IMR-90 (cell line): ENCODE data around the gene SRRD. TPM values are rescaled to one million over a fixed set of nuclear protein-coding genes. Genes with fewer than 3 reads are reported as not detected.
A peak's percentile ranks its signal among the peaks of the same experiment; 100 is the strongest.

Experiments used
- ATAC-seq: fragments of 200-7000 bp; cut with Tn5 transposase; 2 replicates; pipeline ENCODE4 v1.9.1; 2020; ENCODE audit warnings: low read depth, mild to moderate bottlenecking, moderate library complexity
- BruUV-seq: library from RNA; stranded (reverse); fragments of 400-500 nt; replicated peaks from 2 replicates; lab custom pipeline; 2021; lab: Mats Ljungman, UMichigan
- CTCF ChIA-PET: fragments of 300-600 bp; formaldehyde crosslinking; extraction: SDS; loops from one replicate; lab custom pipeline; 2021; ENCODE audit warnings: antibody characterized with exemption; lab: Yijun Ruan, JAX
- POLR2A ChIA-PET: fragments of 300-600 bp; sonication (Branson Sonifier 250); formaldehyde crosslinking; loops from one replicate; lab custom pipeline; 2022; ENCODE audit warnings: antibody characterized with exemption; ENCODE audit not compliant: unreplicated experiment; lab: Charles Lee
- DNase-seq: peaks from one replicate; pipeline ENCODE4 v3.0.0; 2013
- H2AFZ ChIP-seq: replicated peaks from 2 replicates; pipeline ENCODE3; 2013; ENCODE audit warnings: low read length, mild to moderate bottlenecking; ENCODE audit not compliant: poor library complexity
- H2AK5ac ChIP-seq: 2 replicates; pipeline ENCODE4 v1.6.1; 2013; ENCODE audit warnings: low read depth, low read length, inconsistent platforms
- H2AK9ac ChIP-seq: replicated peaks from 2 replicates; pipeline ENCODE3; 2013; ENCODE audit warnings: mild to moderate bottlenecking, low read depth, low read length, moderate library complexity; ENCODE audit not compliant: poor library complexity
- H2BK120ac ChIP-seq: 2 replicates; pipeline ENCODE4 v1.6.1; 2013; ENCODE audit warnings: low read depth, low read length, inconsistent platforms
- H2BK15ac ChIP-seq: 3 replicates; pipeline ENCODE4 v1.6.1; 2013; ENCODE audit warnings: low read depth, low read length, inconsistent platforms
- H2BK20ac ChIP-seq: 2 replicates; pipeline ENCODE4 v1.6.1; 2013; ENCODE audit warnings: low read depth, mild to moderate bottlenecking, inconsistent platforms, low read length, moderate library complexity
- H2BK5ac ChIP-seq: 2 replicates; pipeline ENCODE4 v1.6.1; 2013; ENCODE audit warnings: mild to moderate bottlenecking, low read depth, low read length, inconsistent platforms; ENCODE audit not compliant: poor library complexity, severe bottlenecking
- H3K14ac ChIP-seq: replicated peaks from 2 replicates; pipeline ENCODE4 v1.6.1; 2013; ENCODE audit warnings: low read depth, low read length, inconsistent platforms
- H3K18ac ChIP-seq: 2 replicates; pipeline ENCODE4 v1.6.1; 2013; ENCODE audit warnings: low read depth, low read length, control low read depth
- H3K23ac ChIP-seq: 2 replicates; pipeline ENCODE4 v1.6.1; 2013; ENCODE audit warnings: low read depth, low read length, inconsistent platforms
- H3K27ac ChIP-seq: 2 replicates; pipeline ENCODE4 v1.5.1; 2013; ENCODE audit warnings: mild to moderate bottlenecking, control low read depth, low read length; ENCODE audit not compliant: insufficient read depth
- H3K27me3 ChIP-seq: 2 replicates; pipeline ENCODE4 v1.6.1; 2013; ENCODE audit warnings: low read length; ENCODE audit not compliant: control insufficient read depth, insufficient read depth
- H3K36me3 ChIP-seq: 2 replicates; pipeline ENCODE4 v1.6.1; 2013; ENCODE audit warnings: low read length, mixed read lengths; ENCODE audit not compliant: control insufficient read depth, insufficient read depth
- H3K4ac ChIP-seq: 2 replicates; pipeline ENCODE4 v1.6.1; 2013; ENCODE audit warnings: low read depth, low read length, inconsistent platforms
- H3K4me1 ChIP-seq: 2 replicates; pipeline ENCODE4 v1.6.1; 2013; ENCODE audit warnings: low read length, mixed read lengths; ENCODE audit not compliant: control insufficient read depth, insufficient read depth
- H3K4me2 ChIP-seq: 2 replicates; pipeline ENCODE4 v1.6.1; 2013; ENCODE audit warnings: low read depth, mild to moderate bottlenecking, control low read depth, low read length, moderate library complexity
- H3K4me3 ChIP-seq: 2 replicates; pipeline ENCODE4 v1.5.1; 2013; ENCODE audit warnings: low read depth, mild to moderate bottlenecking, control low read depth, low read length, moderate library complexity; ENCODE audit not compliant: insufficient read depth
- H3K56ac ChIP-seq: 2 replicates; pipeline ENCODE4 v1.6.1; 2013; ENCODE audit warnings: low read length, inconsistent platforms; ENCODE audit not compliant: insufficient read depth; ENCODE audit errors: extremely low read depth
- H3K79me1 ChIP-seq, 2 experiments: 2 replicates each; pipeline ENCODE4 v1.6.1; 2013; ENCODE audit warnings: low read length in 2 of 2, inconsistent platforms in 1 of 2, low read depth in 1 of 2
- H3K9ac ChIP-seq: 2 replicates; pipeline ENCODE4 v1.6.1; 2013; ENCODE audit warnings: low read depth, low read length, control low read depth
- H3K9me1 ChIP-seq: 2 replicates; pipeline ENCODE4 v1.6.1; 2013; ENCODE audit warnings: low read length, inconsistent platforms; ENCODE audit not compliant: insufficient read depth
- H3K9me3 ChIP-seq: 2 replicates; pipeline ENCODE4 v1.6.1; 2013; ENCODE audit warnings: low read length; ENCODE audit not compliant: control insufficient read depth, insufficient read depth
- H4K20me1 ChIP-seq: 2 replicates; pipeline ENCODE4 v1.6.1; 2013; ENCODE audit warnings: low read length, inconsistent platforms; ENCODE audit not compliant: insufficient read depth
- H4K5ac ChIP-seq: 2 replicates; pipeline ENCODE4 v1.6.1; 2013; ENCODE audit warnings: mild to moderate bottlenecking, low read depth, low read length, control low read depth
- H4K8ac ChIP-seq, 2 experiments: 2 replicates each; pipeline ENCODE4 v1.6.1; 2013; ENCODE audit warnings: low read depth in 2 of 2, low read length in 2 of 2, control low read depth in 1 of 2, inconsistent platforms in 1 of 2
- H4K91ac ChIP-seq: 2 replicates; pipeline ENCODE4 v1.6.1; 2013; ENCODE audit warnings: low read depth, low read length, inconsistent platforms; ENCODE audit not compliant: insufficient read depth
- FOS ChIP-seq: fragments of 150-350 bp; IDR thresholded peaks from 2 replicates; pipeline ENCODE4 v1.6.1; 2016; ENCODE audit warnings: low read depth, low read length
- NFE2L2 ChIP-seq: fragments of 150-350 bp; IDR thresholded peaks from 2 replicates; pipeline ENCODE4 v1.6.1; 2016; ENCODE audit warnings: low read depth, mild to moderate bottlenecking, low read length
- POLR2A ChIP-seq: IDR thresholded peaks from 2 replicates; pipeline ENCODE4 v1.6.1; 2012; ENCODE audit warnings: mild to moderate bottlenecking, low read depth, low read length
- RFX5 ChIP-seq: IDR thresholded peaks from 2 replicates; pipeline ENCODE4 v1.8.0; 2012; ENCODE audit warnings: low read depth, mild to moderate bottlenecking, low read length, moderate library complexity
- WGBS, 2 experiments: methylation state at CpG; one replicate each; pipeline versions ENCODE4 v1.1.5 to v1.1.7; 2013; ENCODE audit warnings: missing lambda C conversion rate in 2 of 2; ENCODE audit not compliant: insufficient read length in 1 of 2; ENCODE audit errors: extremely low coverage in 2 of 2; 5-methylcytosine and 5-hydroxymethylcytosine counted together
- dilution Hi-C: fragments of 300-500 bp; cut with HindIII; formaldehyde crosslinking; loops from one replicate; pipeline ENCODE4 v1.14.3; 2018; ENCODE audit warnings: low sequenced_read_pairs; ENCODE audit not compliant: unreplicated experiment
- in situ Hi-C: fragments of 300-500 bp; cut with MboI; formaldehyde crosslinking; loops from 3 replicates; pipeline ENCODE4 v1.14.3; 2019; ENCODE audit warnings: low sequenced_read_pairs, inconsistent platforms, mixed read lengths
- intact Hi-C: fragments of 100-400 bp; cut with micrococcal nuclease; formaldehyde crosslinking; loops from 2 replicates; pipeline ENCODE4 v1.10.0; 2022
- polyA plus RNA-seq, 3 experiments: library from polyadenylated mRNA; depleted of rRNA; stranded (reverse); fragments of >200 nt; gene quantifications; 2 replicates each; pipeline ENCODE4 v1.2.3, GENCODE V29; 2012; ENCODE audit warnings: low replicate concordance in 1 of 3
- total RNA-seq: library from RNA; depleted of rRNA; stranded (reverse); fragments of >200 nt; gene quantifications from 2 replicates; pipeline ENCODE4 v1.2.3, GENCODE V29; 2012

SRRD gene
- total and polyA plus RNA-seq, 2 of the 4 experiments (the other 2 are of a cell fraction), result 18.3 to 24.0 TPM

- H3K27me3 ChIP-seq, result no peaks in the 10 kb centered on the region
- H3K4ac ChIP-seq, result no peak overlapping the region
- H3K9ac ChIP-seq, result no peak overlapping the region
- H2AK9ac ChIP-seq, result no peak overlapping the region
- H4K5ac ChIP-seq, result no peak overlapping the region
- no peak overlapping the region for H3K4me3 ChIP-seq
- no peak overlapping the region for H2BK20ac ChIP-seq
- intact Hi-C loops, result no loop called here
- H3K18ac ChIP-seq, result no peak overlapping the region
- peak; percentile 83 for DNase-seq
- no peak overlapping the region for H4K8ac ChIP-seq
- WGBS, 2 experiments, result no CpG with 5 or more reads among the region's 5 CpGs
- peaks cover 0 to 4% of the 10 kb centered on the region in 2 experiments; a peak in 1 of 4 replicates for H3K79me1 ChIP-seq
- no peak overlapping the region for H3K27ac ChIP-seq
- in situ Hi-C loops, result no loop called here
- H3K56ac ChIP-seq, result no peak overlapping the region
- H2BK120ac ChIP-seq, result no peak overlapping the region
- H3K14ac ChIP-seq, result no peak overlapping the region
- no peak overlapping the region for H2AK5ac ChIP-seq
- H3K9me1 ChIP-seq, result peaks cover 7% of the 10 kb centered on the region
- CTCF ChIA-PET, result no interaction called here
- H3K23ac ChIP-seq, result no peak overlapping the region
- dilution Hi-C loops, result no loop called here
- no peak overlapping the region for H2BK5ac ChIP-seq
- no peak overlapping the region for H2AFZ ChIP-seq
- POLR2A ChIA-PET, result no interaction called here
- H2BK15ac ChIP-seq, result no peak overlapping the region
- no TSS peak for BruUV-seq
- peaks cover 40% of the 10 kb centered on the region for H3K36me3 ChIP-seq
- TF ChIP-seq RFX5 (no peak), FOS (peak; percentile 66; the same call in 1 of the 2 replicates), POLR2A (0 out of 2 replicates have a peak, but pooled peaks have one; percentile 24), NFE2L2 (peak; percentile 18; the same call in 1 of the 2 replicates)
- no peak overlapping the region for H3K4me2 ChIP-seq
- no peaks in the 10 kb centered on the region for H4K20me1 ChIP-seq
- ATAC-seq, result peak; percentile 77
- no peaks in the 10 kb centered on the region for H3K4me1 ChIP-seq
- H4K91ac ChIP-seq, result no peak overlapping the region
- H3K9me3 ChIP-seq, result no peaks in the 10 kb centered on the region
Observed at GRCh38 chr22:26471522-26471921, 12.2 kb upstream of the SRRD start.
